DOHH2 (cell line): ENCODE measurements around the gene REXO2.

Source experiments
- CTCF ChIP-seq: fragments of 200-600 bp; sonication (generic); IDR thresholded peaks from one replicate; pipeline ENCODE4 v1.5.1; 2014; ENCODE audit warnings: antibody characterized with exemption, mild to moderate bottlenecking, low read depth, low read length; ENCODE audit not compliant: poor library complexity, severe bottlenecking
- EZH2phosphoT487 ChIP-seq: fragments of 200-600 bp; sonication (generic); IDR thresholded peaks from 2 replicates; pipeline ENCODE4 v1.6.1; 2017; ENCODE audit warnings: borderline replicate concordance, mild to moderate bottlenecking, antibody characterized with exemption, low read length, moderate library complexity, mixed read lengths

GRCh38 chr11:114401311-114401710, 38.0 kb upstream of the REXO2 start:
- TF ChIP-seq EZH2phosphoT487: no peak
- no peak for TF ChIP-seq CTCF
